GM18861 (cell line): ENCODE measurements around the gene WBP1L.
"Not testable (repeated sequence)": the region's sequence is repeated elsewhere in the genome, so short reads cannot be mapped to it uniquely, and the experiment has no call there.

ENCODE experiments used
- ATAC-seq: cut with Tn5 transposase; IDR thresholded peaks from one replicate; pipeline ENCODE4 v1.9.1; 2021; ENCODE audit not compliant: unreplicated experiment

The WBP1L gene

DNA sequence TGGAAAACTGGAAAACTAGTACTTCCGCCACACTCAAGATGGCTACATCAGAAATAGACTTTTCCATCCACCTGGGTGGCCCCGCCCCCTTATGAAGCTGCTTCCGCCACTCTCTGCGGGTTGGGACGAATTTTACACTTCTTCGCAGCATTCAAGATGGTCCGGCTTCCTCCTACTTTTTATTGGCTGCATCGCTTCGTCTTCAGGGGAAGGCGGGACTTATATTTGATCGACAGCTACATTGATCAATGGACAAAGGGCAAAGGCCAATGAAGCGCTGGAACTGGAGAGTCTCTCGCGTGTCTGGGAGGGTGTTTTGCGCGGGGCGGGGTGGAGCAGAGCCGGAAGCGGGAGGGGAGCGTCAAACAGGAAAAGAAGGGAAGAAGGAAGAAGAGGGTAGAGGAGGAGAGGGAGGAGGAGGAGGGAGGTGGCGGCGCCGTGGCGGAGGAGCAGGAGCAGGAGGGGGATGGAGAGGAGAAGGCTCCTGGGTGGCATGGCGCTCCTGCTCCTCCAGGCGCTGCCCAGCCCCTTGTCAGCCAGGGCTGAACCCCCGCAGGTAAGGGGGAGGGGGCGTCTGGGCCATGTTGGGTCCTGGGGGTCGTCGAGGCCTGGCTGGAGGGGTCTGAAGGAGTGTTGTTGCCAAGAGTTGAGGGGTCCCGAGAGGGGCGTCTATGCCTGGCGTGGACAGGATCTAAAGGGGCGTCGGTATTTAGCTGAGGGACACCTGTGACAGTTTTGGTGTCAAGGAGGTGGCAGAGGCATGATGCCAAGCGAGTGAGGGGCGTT is at the start of gene WBP1L:
TSS of gene WBP1L (plus strand) at position 361 of the 786 bp plus-strand sequence. CDS start at position 467, 106 bp downstream.
- ATAC-seq, result peak; percentile 95

GRCh38 chr10:102695401-102695800 is 48.3 kb upstream of the WBP1L start:
- ATAC-seq, result not testable (repeated sequence)

GRCh38 chr10:102696736-102697135 is 47.0 kb upstream of the WBP1L start:
- no peak for ATAC-seq

- ATAC-seq, result no peak
These were observed 44.9 kb upstream of the WBP1L start for GRCh38 chr10:102698894-102699293.

DNA sequence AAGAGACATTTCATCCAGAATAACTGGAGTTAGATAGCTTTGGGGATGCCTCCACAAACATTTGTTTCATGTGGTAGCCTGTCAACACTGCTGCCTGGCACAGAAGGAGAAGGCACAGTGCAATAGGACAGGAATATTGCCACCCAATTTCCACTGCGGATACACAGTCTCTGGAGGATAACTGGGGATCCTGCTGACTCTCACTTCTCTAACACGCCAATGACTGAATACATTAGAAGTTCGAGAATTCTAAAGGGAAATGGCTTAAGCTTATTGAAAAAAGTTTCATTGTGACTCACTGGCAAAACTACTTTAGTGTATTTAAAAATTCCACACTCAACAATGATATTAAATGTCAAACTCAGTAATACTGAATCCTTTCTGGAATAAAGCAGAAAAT is 42.5 kb upstream of the WBP1L start:
- no peak for ATAC-seq

DNA sequence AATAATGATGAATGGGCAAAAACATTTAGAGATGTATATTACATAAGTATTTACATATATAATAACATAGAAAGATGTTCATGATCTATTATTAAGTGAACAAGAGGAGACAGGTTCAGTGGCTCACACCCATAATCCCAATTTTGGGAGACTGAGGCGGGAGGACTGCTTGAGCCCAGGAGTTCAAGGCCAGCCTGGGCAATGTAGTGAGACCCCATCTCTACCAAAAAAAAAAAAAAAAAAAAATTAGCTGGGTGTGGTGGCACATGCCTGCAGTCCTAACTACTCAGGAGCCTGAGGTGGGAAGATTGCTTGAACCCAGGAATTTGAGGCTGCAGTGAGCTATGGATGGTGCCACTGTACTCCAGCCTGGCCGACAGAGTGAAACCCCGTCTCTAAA is 42.0 kb upstream of the WBP1L start:
- no peak for ATAC-seq

DNA sequence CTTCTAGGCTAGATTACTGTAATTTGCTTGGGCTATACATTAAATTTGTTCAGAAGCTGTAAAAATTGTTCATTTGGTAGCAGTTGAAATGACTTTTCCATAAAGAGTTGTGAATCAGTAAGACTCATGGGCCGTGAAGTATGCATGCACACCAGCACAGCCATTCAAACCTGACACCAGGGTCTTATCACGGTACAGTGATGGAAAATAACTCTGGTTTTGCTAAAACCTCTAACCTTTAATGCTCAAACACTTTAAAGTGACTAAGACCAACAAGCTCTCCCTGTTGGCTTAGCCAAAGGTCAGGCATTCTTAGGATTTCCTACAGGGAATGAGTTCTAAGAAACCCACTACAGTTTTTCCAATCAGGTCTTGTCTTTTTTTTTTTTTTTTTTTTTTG is 41.0 kb upstream of the WBP1L start:
- no peak for ATAC-seq

GRCh38 chr10:102704915-102705314 is 38.8 kb upstream of the WBP1L start:
- ATAC-seq, result no peak

DNA sequence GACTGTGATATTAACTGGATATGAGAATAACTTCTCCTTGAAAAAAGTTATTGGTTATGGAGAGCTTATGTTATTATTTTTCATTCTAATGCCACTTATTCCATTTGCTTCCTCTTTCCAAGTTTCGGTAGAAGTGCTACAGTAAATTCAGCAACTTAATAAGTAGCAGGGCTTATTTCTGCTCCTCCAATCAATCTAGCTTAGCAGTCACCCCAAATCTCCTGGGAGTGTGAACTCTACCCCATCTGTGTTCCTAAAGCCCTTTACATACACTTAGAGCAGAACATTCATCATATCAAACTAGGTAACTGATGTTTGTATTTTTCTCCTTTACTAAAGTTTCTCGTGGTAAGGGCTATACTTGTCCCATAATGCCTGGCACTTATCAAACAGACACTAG is 38.2 kb upstream of the WBP1L start:
- ATAC-seq, result no peak

- no peak for ATAC-seq
These were observed 33.1 kb upstream of the WBP1L start for GRCh38 chr10:102710609-102711008.

DNA sequence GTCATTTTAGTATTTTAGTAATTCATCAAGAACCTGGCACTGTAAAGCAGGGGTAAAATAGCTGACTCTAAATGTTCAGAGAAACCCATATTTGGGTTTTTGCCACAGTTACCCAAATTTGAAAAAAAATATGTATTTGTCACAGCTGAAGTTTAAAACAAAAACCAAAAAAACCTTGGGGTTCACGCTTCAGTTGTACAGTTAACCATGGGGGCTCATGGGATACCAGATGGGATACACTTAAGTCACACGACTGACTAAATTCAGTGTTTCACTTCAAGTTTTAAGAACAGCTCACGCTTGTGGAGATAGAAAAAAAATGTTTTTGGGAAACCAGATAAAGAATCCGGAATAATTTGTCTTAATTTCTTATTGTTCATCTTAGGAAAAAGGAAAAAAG is 31.7 kb upstream of the WBP1L start:
- ATAC-seq, result no peak

- no peak for ATAC-seq
These were observed 30.8 kb upstream of the WBP1L start for GRCh38 chr10:102712843-102713538.

- peak; percentile 30 for ATAC-seq
These were observed 30.3 kb upstream of the WBP1L start for GRCh38 chr10:102713539-102713813.

- ATAC-seq, result peak; percentile 75
These were observed 29.7 kb upstream of the WBP1L start, which contains the start of gene ARL3 for GRCh38 chr10:102713814-102714620. Gene ARL3 (minus strand): TSS chr10:102714397. CDS start chr10:102714275, 122 bp downstream.

- ATAC-seq, result peak; percentile 2
These were observed 28.9 kb upstream of the WBP1L start, which contains the start of gene SFXN2 for GRCh38 chr10:102714621-102715455. Gene SFXN2 (plus strand): TSS chr10:102714636. CDS start chr10:102726637, 12,001 bp downstream.

- no peak for ATAC-seq
These were observed 27.9 kb upstream of the WBP1L start for GRCh38 chr10:102715880-102716279.

DNA sequence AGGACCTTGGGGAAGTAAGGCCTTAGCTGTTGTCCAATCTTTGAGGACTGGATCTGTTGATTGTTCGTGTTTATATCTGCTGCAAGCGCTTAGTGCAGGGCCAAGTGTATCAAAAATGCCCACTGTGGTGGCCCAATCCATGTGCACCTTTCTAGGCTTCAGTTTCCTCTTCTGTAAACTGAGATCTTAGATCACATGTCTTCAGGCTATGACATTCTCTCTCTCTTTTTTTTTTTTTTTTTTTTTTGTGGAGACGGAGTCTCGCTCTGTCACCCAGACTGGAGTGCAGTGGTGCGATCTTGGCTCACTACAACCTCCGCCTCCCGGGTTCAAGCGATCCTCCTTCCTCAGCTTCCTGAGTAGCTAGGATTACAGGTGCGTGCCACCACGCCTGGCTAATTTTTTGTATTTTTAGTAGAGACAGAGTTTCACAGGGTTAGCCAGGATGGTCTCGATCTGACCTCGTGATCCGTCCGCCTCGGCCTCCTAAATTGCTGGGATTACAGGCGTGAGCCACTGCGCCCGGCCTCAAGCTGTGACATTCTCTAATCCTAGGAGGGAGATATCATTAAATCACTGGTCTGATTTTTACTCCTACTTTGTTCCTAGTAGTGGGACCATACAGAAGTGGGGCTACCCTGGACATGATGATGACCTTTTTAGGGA is 26.7 kb upstream of the WBP1L start:
- ATAC-seq, result not testable (repeated sequence)

DNA sequence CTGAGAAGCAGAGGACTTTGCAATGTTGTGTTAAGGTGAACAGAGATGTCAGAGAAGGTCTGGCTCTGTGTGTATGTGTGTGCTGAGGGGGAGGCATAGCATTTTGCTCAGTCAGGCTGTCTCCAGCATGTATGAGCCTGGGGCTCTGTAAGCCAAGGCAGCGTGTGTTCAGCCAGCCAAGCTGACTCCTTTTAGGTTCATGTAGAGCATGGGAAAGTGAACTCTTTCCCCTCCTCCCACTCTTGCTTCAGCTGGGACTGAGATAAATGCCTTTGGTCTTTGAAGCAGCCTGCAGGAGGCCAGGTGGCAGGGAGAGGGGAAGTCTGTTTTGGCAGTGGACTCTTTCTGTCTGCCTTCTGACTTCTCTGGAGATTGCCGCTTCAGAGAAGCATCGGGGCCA is 25.5 kb upstream of the WBP1L start:
- no peak for ATAC-seq

DNA sequence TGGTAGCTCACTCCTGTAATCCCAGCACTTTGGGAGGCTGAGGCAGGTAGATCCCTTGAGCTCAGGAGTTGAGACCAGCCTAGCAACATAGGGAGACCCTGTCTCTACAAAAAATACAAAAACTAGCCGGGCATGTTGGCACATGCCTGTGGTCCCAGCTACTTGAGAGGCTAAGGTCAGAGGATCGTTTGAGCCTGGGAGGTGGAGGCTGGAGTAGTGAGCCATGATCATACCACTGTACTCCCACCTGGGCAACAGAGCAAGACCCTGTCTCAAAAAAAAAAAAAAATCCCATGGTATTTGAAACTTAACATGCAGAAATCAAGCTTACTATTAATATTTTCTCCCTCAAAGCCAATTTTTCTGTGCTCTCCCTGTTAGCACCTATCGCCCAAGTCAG is 23.4 kb upstream of the WBP1L start:
- no peak for ATAC-seq

DNA sequence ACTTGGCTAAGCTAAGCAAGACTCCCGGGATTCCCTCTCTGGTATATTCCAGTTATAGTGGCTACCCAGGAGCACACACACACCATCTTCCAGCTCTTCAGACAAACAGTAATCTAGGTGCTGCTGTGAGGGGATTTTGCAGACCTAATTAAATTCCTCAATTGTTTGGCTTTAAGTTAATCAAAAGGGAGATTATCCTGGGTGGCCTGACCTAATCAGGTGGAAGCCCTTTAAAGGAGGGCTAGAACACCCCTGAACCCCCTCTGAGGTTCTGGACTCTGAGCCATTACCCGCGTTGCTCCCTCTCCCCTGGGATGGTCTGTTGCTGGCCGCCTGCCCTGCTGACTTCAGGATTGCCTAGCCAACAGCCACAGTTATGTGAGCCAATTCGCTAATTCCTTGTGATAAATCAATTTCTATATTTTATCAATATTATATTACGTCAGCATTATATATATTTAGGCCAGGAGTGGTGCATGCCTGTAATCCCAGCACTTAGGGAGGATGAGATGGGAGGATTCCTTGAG is 22.9 kb upstream of the WBP1L start:
- no peak for ATAC-seq
